HL-60/S4 treated with phorbol 12-myristate 13-acetate at 8.2 ng/mL for 4 days and 3 days (cell line): ENCODE results near the gene CDKN1C.

Source experiments
- in situ Hi-C: fragments of 300-500 bp; cut with MboI; formaldehyde crosslinking; loops from 2 replicates; pipeline ENCODE4 v1.15.0; 2022; ENCODE audit warnings: low sequenced_read_pairs

The CDKN1C gene

GRCh38 chr11:2885678-2886081, at the start of gene CDKN1C:
TSS of gene CDKN1C (minus strand) at chr11:2885775. CDS start at chr11:2885456, 319 bp downstream.
- in situ Hi-C loops: loop anchor here (10.0 kb wide), 2 partner anchors 351 to 461 kb away; no protein-coding TSS in a partner anchor

DNA sequence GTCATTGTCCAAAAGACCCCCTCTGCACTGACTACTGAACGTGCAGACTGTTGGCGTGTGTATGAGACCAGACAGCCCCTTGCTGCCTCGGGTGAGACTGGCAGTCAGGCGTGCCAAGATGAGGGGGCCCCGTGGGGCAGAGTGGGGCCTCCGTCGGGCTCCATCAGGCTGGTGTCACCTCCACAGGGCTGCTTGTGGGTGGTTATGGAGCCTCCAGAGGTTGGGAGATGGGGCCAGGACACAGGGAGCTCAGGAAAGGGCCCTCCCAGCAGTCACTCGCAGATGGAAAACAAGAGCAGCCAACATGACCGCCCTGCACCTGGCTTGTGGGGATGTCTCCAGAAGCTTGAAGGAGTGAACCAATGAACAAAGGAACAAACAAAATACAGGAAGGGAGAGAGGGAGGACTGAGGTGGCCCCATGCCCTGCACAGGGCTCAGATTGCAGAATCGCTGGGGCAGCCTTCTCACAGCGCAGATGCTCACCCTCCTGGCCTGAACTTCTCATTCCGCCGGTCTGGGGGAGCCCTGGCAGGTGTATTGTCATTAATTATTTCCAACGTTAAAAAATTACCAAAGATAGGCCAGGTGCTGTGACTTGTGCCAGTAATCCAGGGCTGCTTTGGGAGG, 49.1 kb upstream of the CDKN1C start:
- in situ Hi-C loops: no loop called here

GRCh38 chr11:2934021-2934550, 48.5 kb upstream of the CDKN1C start:
- in situ Hi-C loops: no loop called here

DNA sequence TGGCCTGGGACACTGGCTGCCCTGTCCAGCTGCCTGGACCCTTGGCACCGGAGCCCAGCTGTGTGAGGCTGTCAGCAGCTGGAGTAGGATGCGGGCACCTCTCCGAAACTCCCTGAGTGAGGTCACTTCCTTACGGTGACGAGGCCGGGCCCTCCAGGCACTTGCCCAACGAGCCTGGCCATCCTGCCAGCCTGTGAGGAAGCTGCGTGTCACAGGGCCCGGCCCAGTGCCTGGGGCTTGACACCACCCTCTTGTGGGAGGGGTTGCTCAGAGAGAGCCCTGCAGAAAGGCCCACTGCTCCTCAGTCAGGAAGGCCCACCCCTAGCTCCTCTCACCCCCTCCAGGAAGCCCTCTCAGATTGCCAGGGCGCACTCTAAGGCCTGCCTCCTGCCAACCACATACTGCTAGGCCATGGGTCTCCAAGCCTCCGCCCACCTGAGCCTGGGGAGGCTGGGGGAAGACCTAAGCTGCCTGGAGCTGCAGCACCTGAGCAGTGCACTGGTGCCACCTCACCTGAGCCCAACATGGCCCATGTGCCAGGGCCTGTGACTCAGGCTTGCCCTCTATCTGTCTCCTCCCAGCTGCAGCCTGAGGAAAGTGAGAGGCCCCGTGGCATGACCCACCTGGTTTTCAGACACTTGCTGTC, 47.9 kb upstream of the CDKN1C start:
- in situ Hi-C loops: no loop called here

DNA sequence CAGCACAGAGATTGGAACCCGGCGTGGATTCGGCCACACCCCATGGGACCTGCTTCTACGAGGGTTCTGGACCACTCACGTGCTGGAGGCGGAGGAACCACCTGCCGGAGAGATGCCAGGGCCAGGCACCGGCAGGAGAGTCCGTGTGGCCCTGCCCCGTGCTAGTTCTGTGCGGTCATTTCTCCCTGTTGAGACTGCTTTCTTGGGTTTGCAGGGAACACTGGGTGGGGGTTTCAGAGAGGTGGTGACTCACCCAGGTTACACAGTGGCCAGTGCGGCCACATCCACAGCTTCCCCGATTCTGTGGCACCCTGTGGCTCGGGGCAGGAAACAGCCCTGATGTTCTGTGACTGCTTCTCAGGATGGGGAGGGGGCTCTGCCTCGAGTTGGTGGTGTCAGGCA, 47.3 kb upstream of the CDKN1C start:
- in situ Hi-C loops: no loop called here

GRCh38 chr11:2931771-2932738, 46.5 kb upstream of the CDKN1C start:
- in situ Hi-C loops: no loop called here

GRCh38 chr11:2931420-2931746, 45.8 kb upstream of the CDKN1C start:
- in situ Hi-C loops: no loop called here

DNA sequence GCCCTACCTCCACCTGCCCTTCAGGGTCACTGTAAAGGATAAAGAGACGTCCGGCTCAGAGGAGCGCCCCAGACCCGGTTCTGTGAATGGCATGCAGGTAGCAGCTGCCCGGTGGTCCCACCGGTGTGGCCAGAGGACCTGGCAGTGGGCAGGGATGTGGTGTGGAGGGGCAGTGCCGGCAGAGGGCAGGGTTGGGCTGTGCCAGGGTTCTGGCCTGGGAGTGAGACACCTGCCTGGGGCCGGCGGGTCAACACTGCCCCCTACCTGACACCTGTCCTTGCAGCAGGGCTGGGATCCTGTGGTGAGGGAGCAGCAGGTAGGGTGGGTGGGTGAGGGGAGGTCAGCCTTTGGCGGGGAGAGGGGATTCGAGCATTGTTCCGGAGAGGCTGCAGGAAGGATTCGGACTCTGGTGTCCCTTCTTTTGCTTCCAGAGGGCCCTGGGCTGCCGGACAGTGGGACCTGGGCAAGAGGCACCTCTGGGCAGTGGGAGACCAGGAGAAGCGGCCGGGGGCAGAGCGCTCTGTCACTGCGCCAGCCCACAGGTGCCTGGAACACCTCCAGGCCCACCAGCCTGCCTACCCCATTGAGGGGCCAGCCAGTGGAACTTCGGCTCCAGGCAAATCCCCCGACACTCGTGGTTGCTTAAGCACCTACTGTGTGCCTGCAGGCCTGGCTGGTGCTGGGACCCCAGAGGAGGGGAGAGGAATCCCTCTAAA, 45.3 kb upstream of the CDKN1C start:
- in situ Hi-C loops: no loop called here

GRCh38 chr11:2929950-2930703, 44.6 kb upstream of the CDKN1C start:
- in situ Hi-C loops: no loop called here

GRCh38 chr11:2929531-2929949, 44.0 kb upstream of the CDKN1C start:
- in situ Hi-C loops: no loop called here

DNA sequence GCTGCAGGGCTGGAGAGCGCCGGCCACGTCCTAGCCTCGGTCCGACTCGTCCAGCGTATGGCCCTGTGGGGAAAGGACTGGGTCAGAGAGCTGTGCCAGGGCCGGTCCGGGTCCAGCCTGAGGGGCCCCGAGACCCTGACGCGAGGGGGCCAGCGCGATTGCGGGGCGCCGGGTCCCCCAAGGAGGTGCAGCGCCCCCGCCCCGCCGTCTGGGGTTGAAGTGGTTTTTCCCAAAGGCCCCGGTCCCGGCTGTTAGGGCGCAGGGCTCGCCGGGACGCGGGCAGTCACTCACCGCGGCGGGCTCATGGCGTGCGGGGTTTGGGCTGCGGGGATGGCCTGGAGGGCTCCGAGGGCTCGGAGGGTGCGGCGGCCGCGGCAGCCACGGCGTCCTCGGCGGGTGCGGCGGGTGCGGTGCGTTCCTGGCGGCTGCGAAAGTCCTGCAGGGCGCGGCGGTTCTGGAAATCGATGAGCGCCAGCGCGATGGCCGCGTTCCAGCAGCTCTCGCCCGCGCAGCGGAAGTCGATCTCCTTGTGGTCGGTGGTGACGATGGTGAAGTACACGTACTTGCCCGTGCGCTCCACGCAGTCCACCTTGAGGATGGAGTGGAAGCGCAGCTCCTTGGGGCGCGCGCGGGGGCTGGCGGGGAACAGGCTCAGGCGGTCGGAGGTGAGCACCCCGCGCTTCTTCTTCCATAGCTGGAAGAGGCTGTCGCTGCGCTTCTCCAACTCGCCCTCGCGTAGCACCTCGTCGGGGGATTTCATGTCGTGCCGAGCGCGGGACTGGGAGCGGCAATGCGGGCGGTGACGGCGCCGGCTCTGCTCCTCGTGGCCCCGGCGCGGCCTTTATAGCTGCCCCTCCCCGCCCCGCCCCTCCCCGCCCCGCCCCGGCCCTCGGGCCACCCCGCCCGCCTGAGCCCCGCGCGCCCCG, 43.3 kb upstream of the CDKN1C start, which contains the start of gene PHLDA2:
Gene PHLDA2 (minus strand): TSS at position 816 of the 926 bp plus-strand sequence. CDS start 56 bp downstream, at position 760.
- in situ Hi-C loops: no loop called here

DNA sequence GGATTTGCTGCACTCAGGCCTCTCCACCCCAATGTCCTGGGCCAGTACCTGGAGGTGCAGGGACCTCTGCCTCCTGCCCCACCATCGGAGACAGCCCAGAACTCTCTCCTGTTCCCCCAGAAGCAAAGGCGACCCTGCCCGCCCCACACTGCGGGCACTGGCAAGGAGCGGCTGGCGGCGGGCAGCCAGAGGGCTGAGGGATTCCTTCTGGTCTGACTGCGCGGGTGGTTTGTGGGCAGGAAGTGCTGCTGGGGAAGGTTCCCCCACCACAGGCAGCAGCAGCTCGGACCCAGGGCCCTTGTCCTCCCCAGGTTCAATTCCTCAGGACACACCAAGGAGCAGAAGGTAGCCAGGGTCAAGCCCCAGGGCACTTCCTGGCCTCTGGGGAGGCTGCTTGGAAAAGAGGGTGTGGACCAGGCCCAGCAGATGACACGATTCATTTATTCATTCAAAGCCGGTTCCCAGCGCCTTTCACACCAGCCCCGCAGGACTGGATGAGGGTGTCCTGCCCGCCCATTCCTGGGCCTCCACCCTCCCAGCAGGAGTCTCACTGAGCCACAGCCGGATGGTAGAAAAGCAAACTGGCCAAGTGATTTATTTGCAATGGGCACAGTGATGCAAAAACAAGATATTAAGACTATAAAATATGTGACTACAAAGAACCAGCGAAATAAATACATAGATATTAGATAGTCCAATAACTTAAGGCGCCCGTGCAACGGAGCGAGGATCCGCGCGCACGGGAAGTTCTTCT, 42.5 kb upstream of the CDKN1C start:
- in situ Hi-C loops: no loop called here

DNA sequence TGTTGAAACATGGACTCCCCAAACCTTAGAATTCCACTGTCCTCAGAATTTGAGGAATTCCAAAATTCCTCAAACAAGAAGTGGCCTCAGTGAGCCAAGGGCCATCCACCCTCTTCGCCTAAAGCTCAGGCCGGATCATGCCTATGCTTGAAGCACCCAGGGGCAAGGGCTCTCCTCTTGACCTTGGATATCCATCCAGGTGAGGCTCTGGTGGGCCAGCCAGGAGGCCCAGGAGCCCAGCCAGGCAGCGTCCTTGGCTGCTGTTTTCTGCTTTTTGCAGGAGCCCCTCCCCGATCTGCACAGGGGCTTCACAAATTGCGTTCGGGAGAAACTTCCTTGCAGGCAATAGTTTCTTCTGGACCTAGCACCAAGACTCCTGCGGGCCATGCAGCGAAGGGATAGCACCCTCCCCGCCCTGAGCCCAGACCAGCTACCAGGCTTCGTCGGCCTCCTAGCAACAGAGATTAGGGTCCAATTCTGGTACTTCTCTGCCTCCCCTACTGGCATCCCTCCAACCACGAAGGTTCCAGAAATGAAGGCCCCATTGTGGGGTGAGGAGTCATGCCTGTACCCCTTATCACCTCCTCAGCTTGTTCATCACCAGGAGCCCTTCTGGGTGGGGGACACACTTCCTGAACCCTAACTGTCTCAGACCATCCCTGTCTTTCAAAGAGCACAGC, 41.7 kb upstream of the CDKN1C start:
- in situ Hi-C loops: no loop called here

GRCh38 chr11:2926611-2927051, 41.1 kb upstream of the CDKN1C start:
- in situ Hi-C loops: no loop called here

GRCh38 chr11:2924821-2925675, 39.5 kb upstream of the CDKN1C start:
- in situ Hi-C loops: no loop called here

DNA sequence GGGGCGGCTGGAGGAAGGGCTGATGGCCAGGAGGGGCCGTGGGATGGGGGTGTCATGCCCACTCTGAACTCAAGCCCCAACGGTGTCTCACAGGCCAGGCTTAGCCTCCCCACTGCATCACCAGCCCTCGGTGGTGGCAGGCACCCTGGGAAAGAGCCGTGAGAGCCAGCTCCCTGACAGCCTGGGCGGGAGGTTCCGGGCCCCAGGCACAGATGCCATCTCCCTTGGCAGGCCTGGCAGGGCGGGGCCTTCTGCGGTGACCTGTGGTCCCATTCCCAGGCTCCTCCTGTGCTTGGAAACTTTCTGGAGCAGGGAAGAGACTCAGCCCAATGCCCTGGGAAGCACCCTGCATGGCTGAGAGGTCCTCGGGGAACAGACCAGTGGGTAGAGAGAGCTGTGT, 38.8 kb upstream of the CDKN1C start:
- in situ Hi-C loops: no loop called here
